HG02981 (cell line): ENCODE data around the gene SYNRG.
"Not testable (repeated sequence)": the region's sequence is repeated elsewhere in the genome, so short reads cannot be mapped to it uniquely, and the experiment has no call there.

ENCODE experiments used
- ATAC-seq: cut with Tn5 transposase; IDR thresholded peaks from one replicate; pipeline ENCODE4 v1.9.1; 2021; ENCODE audit warnings: mild to moderate bottlenecking, moderate library complexity; ENCODE audit not compliant: unreplicated experiment

SYNRG gene

DNA sequence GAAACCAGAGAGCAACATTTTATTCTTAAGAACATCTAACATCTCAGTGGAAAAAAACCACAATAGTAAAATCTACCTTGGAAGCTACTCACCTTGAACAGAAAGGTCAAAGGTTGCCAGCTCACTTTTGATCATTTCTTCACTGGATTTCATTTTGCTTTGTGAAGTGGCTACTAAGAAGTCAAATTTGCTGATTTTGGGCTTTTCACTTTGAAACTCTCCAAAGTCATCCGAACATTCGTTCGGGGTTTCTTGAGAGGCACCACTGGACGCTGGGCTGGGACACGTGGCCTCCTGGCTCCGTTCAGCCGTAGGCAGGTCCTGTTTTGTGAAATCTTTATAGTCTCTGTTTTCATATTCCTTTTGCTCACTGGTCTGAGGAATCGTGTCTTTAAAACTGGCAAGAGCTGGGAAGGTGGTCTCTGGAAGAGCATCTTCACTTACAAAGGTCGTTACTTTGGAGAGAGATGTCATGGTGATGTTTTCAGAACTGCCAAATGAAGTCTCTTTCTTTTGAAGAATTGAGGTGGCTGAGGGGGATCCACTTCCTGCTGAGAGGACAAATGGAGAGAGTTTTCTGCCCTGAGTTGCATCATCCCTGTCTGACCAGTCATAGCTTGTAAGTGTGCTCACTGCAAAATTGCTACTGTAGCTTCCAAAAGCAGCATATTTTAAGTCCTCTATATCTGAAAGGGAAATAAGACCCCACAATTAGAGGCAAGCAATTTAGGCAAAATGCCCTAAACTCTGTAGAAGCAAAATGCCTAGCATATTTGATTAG is 67.1 kb downstream of the SYNRG start:
- ATAC-seq, result no peak

GRCh38 chr17:37538981-37539659 is 70.1 kb downstream of the SYNRG start:
- ATAC-seq, result no peak

DNA sequence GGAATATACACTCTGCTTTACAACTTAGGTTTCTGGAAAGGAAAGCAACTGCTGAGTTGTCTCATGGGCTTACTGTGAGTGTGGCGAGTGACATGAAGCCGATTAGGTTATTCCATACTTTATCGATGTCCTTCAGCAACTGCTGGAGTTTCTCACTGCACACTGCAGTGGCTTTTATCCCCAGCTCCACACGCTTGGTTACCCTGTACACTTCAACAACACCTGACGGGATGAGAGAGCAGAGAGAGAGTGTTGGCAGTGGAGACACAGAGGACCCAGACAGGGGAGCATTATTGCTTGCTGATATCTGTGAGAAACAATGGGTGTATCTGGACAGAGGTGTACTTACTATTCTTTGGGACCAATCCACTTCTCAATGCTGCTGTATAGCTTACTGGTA is 73.3 kb downstream of the SYNRG start:
- ATAC-seq, result no peak

- no peak for ATAC-seq
Measured at GRCh38 chr17:37532756-37533155, 76.5 kb downstream of the SYNRG start.

- ATAC-seq, result no peak
Measured at GRCh38 chr17:37530420-37530819, 78.8 kb downstream of the SYNRG start.

DNA sequence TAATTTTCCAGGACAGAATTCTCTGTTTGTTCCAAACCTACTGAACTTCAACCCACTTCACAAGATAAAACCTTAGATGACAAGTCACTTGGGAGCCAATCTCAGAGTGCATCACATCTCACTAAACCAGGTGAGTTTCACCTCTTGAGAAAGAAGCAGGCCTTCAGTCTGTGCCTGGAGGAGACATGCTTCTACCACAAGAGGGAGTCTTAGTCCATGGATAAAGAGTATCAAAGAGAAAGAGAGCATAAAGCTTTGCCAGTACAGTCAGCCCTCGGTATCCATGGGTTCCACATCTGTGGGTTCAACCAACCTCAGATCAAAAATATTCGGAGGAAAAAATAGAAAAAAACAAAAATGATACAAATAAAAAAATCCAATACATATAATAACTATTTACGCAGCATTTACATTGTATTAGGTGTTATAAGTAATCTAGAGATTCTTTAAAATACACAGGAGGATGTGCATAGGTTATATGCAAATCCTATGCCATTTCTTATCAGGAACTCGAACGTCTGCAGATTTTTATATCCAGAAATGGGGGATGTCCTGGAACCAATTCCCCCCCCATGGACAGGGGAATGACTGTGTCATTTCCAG is 81.9 kb downstream of the SYNRG start:
- ATAC-seq, result no peak

DNA sequence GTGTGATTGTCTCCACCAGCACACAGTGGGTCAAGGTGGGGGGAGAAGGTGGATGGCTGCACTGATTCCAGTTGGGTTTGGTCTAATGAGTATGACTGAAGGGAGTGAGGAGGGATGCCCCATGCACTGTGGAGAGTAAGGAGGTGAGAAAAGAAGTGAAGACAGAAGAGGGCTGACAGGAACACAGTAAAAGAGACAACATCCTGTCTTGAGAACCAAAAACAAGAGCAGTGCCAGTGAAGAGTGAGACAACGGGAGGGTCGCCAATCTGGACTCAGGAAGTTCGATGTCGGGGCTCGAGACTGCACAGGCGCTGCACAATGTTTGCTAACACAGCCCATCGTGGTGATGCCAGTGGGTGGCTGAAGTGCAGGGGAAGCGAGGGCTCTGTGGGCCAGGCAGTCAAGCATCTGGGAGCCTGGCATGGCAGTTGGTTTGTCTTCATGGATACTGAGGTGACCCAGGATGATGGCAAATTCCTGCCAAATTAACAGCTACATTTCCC is 85.5 kb downstream of the SYNRG start:
- ATAC-seq, result no peak

DNA sequence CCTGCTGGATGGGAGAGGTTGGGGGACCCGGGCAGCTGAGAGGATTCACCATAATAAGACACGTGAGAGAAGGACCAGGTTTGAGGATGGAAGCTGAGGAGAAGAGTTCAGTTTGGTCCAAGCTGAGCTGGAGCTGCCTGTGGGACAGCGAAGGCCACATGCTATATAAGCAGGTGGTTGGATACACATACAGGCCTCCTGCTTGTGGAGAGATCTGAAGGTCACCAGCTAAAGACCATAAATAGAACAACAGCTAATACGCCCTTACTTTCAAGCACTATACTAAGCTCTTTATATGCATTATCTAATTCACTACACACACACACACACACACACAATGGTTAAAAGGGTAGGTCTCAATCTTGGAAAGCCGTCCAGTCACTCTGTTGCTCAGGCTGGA is 87.4 kb downstream of the SYNRG start:
- ATAC-seq, result no peak

GRCh38 chr17:37520174-37520573 is 89.0 kb downstream of the SYNRG start:
- no peak for ATAC-seq

DNA sequence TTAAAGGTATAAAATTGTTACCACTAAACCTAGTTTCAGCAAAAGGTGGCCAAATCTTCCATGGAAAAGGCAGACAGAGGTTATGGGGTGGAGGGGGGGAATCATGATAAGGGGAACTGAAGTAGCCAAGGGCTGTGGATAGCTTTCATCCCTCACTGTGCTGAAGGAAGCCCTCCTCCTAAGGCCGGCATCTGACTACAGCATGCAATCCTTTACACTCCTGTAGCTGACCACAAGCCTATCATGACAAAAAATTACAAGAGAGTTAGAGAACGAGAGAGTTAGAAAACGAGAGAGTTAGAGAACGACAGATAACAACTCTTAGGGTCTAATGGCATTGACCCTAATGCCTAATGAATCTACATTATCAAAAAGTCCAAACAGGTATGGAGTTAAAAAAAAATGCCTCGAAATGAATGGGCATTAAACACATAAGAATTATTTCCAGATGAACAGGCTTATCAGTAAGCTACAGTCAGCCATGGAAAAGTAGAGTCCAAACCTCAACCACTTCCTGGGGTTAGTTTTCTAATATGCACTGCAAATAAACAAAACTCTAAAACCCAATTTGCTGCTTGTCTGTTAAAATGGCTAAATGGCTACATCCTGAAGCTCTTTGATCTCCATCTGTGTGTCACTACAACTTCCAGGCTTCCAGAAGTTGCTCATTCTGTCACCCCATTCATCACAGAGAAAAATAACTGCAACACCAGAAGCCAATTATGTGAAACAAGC is 89.8 kb downstream of the SYNRG start:
- ATAC-seq, result no peak

DNA sequence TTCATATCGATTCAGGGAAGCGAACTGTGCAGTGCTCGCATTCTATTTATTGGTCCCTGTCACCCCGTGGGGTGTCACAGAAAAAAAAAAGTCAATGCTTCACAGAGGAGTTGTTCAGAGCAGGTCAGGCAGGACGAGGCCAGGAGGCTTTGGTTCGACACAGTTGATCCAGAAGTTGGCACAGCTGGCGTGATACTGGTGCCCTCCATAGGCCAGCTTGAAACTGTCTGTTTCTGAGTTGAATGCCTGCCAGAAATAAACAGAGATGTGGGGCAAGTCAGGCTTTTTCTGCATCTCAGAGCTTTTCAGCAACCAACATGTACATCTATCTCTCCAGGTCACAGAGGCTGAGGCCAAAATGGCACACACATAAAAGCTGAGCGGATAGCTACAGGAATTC is 90.4 kb downstream of the SYNRG start:
- no peak for ATAC-seq

DNA sequence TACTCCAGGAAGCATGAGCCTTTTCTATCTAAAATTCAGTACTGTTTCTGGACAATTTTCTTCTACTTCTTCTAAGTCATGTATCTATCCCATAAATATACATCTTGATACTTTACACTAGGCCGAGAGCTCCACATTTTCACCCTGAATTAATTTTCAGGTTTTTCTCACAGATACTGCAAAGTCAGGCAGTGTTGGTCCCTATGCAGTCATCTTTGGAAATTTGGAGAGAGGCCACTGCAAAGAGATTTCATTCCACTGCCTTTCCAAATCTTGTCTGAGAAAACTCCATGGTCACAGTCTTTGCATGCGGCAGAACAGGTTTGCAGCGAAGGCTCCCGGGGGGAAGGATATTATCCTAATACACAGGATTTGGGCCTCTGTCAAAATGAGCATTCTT is 91.3 kb downstream of the SYNRG start:
- ATAC-seq, result no peak

- ATAC-seq, result no peak
Measured at GRCh38 chr17:37516127-37516571, 93.1 kb downstream of the SYNRG start.

- no peak for ATAC-seq
Measured at GRCh38 chr17:37513711-37514110, 95.5 kb downstream of the SYNRG start.

DNA sequence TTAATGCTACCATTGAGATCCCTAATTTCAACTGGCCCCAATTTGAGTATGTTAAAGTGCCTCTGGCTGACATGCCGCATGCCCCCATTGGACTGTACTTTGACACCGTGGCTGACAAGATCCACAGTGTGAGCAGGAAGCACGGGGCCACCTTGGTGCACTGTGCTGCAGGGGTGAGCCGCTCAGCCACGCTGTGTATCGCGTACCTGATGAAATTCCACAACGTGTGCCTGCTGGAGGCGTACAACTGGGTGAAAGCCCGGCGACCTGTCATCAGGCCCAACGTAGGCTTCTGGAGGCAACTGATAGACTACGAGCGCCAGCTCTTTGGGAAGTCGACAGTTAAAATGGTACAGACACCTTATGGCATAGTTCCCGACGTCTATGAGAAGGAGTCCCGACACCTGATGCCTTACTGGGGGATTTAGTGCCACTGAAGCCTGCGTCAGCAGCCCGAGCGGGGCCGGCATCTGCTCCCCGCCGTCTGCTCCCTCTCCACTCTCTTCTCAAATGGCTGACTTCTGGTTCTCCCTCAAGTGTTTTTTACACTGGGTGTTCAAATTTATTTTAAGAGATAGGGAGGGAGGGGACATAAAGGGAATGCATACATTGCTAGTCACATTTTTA is 96.7 kb downstream of the SYNRG start:
- ATAC-seq, result no peak

DNA sequence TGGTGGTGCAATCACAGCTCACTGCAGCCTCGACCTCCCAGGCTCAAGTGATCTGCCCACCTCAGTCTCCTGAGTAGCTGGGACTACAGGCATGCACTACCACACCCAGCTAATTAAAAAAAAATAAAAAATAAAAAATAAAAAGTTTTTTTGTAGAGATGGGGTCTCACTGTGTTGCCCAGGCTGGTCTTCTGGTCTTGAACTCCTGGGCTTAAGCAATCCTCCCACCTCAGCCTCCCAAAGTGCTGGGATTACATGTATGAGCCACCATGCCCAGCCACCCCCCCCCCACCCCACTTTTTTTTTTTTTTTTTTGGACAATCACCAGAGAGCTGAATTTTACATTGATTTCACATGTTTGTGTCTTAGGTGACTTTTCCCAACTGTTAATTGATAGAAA is 97.6 kb downstream of the SYNRG start:
- ATAC-seq, result not testable (repeated sequence)

DNA sequence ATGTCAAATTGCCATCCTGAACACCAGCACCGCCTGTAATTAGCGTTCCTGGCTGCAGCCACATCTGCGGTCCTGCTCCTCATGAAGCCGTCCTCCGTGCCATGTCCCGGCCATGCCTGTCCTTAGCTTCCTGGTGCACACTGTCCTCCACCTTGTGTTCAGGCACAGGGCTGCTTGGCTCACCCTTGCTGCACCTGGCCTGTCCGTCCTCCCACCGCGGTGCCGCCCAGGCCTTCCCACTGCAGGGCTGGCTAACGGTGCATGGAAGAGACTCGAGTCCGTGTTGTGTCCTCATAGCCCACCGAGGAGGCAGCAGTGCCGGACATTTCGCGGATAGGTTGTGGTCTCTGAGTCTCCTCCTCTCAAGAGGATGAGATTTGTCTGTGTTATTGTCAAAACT is 99.2 kb downstream of the SYNRG start:
- ATAC-seq, result no peak

GRCh38 chr17:37507111-37507510 is 102.1 kb downstream of the SYNRG start:
- no peak for ATAC-seq

GRCh38 chr17:37506678-37507077 is 102.5 kb downstream of the SYNRG start:
- no peak for ATAC-seq

DNA sequence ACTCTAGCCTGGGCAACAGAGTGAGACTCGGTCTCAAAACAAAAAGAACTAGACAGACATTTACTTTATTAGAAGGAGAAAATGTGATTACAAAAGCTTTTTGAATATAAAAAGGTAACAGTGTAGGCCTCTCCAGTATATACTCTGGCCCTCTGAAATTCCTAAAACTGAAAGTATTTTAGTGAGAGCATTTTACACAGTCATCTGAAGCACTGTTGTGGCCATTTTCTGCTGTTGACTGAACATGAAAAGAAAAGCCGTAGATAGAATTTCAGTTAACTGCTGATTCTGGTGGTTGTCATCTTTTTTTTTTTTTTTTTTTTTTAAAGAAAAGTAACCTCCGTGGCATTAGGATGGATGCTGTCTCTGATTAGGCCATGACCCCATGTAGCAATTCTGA is 103.9 kb downstream of the SYNRG start:
- ATAC-seq, result no peak

DNA sequence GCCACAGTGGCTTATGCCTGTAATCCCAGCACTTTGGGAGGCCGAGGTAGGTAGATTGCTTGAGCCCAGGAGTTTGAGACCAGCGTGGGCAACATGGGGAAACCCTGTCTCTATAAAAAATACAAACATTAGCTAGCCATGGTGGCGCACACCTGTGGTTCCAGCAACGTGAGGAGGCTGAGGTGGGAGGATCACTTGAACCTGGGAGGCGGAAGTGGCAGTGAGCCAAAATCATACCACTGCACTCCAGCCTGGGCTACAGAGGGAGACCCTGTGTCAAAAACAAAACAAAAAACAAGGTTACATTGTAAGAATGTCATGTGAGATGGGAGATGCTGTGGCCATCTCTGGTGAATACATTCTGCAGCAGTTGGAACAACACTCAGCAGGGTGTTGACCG is 106.1 kb downstream of the SYNRG start:
- ATAC-seq, result no peak
